SH-SY5Y (cell line): Measurements from ENCODE around the gene SEMA5B.

Experiments used
- GATA2 ChIP-seq: IDR thresholded peaks from 2 replicates; pipeline ENCODE4 v1.6.1; 2011; ENCODE audit warnings: mild to moderate bottlenecking, low read depth, low read length
- GATA3 ChIP-seq: IDR thresholded peaks from 2 replicates; pipeline ENCODE4 v1.6.1; 2011; ENCODE audit warnings: low read depth, mild to moderate bottlenecking, low read length, moderate library complexity

The SEMA5B gene

DNA sequence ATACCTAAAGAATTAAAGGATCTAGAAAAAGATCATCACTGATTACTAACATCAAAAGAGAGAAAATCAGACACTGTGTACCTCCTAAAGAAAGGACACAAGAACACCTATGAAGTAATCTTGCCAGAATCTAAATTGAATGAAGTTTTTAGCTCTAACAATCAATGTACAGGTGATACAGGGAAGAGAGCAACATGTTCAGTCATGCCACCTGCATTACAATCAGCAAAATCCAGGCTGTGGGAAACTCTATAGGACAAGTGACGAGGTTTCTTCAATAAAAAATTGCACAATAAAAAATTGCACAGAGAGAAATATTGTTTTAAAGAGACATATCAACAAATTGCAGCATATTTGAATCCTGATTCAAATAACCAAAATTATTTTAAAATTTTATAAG, 93.3 kb downstream of the SEMA5B start:
- TF ChIP-seq GATA3 (no peak), GATA2 (no peak)

DNA sequence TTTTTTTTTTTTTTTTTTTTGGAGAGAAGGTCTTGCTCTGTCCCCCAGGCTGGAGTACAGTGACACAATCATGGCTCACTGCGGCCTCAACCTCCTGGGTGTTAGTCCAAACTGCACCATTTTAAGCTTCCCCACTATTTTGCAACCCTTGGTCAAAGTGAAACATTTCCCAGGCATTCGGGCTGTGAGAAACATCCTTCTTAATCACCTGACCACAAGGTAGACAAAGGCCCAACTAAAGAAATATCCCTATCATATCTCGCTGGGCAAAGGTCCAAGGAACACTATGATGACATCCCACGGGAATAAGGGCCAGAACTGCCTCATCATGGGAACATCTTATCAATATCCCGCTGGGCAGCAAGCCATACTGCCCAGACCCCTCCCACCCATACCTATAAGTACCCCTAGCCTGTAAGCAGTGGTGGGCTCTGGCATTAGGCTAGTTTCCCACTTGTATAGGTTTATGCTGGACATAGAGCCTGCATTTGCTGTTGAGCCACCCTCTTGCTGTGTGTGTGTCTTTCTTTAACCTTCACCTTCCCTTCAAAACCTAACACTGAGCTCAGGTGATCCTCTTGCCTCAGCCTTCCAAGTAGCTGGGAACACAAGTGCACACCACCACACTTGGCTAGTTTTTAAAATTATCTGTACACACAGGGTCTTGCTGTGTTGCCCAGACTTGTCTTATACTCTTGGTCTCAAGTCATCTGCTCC, 95.2 kb downstream of the SEMA5B start:
- TF ChIP-seq GATA2 (no peak), GATA3 (no peak)

DNA sequence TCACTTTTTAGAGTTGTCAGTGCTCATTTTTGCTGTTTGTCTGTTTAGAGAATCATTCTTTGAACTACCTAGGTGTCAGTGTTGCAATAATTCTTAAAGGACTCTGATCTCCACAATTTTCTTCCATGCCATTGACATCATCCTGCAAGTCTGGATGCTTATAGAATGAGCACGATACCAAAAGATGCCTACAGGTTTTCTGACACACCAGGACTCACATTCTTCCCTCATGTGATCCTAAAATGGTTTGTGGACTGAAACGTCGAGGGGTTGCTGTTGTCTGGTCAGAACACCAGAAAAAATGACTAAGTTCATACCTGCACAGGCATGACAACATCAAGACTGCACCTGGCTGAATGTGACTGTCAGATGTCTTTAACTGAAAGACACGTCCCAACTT, 95.9 kb downstream of the SEMA5B start:
- TF ChIP-seq GATA3 (no peak), GATA2 (no peak)

DNA sequence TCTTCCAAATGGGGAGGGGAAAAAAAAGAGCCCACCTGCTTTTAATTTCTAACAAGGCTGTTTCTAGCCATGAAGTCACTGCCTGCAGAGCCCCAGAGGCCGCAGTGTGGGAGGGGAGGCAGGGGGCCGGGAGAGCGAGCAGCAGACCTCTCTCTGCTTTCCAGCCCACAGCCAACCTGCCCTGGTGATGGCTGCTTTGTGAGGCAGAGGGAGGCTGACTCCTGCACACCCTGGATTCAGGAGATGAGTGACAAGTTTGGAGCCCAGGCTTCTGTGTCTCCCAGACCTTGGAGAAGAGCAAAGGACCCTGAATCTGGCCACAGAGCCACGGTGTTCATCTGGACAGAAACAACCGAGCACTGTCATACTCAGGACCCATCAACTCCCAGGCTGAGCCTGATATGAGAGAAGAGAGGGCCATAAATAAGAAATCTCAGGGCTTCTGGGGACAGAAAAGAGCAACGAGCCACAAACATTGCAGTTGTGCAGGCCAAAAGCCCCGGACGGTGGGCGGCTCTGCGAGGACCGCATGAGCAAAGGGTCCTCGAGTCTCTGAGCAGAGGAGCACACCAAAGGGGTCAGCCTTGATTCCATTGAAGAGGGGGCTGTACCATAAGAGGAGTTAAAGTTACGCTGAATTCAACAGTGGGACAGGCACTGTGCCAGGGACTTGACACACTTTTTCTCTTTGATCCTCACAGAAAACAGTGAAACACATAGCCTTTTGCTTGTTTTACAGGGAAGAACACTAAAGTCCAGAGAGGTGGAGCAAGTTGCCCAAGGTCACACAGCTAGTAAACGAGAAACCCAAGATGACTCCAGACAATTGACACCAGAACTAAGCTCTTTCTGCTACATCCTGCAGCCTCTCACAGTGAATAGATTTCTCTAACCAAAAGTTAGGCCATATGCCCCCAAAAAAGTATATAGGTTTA, 97.2 kb downstream of the SEMA5B start:
- TF ChIP-seq GATA2 (no peak), GATA3 (no peak)

DNA sequence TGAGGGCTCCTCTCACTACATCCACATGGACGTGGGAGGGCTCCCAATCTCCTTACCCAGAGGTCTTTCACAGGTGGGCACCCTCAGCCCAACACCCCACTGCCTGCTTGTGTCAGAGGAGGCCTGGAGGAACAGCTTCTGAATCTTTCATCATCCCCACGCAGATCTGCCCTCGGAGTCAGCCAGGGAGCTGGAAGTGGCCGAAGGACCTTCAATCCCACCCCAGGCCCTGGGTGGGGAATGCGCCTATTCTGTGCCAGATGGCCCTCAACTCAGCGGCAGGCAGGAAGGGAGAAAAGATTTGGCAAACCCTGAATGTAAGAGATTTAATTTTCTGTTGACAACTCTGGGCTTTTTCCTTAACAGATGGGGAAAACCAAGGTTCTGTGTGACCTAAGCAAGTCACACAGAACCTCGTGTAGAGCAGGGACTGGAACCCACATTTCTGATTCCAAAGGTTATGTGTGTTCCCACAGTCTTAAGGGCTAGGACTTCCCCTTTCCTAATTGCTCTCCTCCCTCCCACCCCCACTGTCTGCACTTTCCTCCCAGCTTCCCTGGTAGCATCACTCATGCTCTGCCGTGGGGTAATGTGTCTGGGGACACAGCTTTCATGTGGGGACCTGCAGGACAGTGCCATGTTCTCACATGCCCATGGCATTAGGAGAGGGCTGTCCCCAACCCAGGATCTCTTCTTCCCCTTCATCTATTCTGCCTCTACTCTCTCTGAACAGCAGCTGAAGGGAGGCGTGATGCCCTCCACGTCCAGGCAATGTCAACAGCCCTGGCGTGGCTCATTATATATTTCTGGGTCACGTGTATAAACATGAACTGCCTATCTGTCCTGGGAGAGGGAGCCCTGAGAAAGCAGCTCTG, 98.1 kb downstream of the SEMA5B start:
- TF ChIP-seq GATA2 (no peak), GATA3 (no peak)

DNA sequence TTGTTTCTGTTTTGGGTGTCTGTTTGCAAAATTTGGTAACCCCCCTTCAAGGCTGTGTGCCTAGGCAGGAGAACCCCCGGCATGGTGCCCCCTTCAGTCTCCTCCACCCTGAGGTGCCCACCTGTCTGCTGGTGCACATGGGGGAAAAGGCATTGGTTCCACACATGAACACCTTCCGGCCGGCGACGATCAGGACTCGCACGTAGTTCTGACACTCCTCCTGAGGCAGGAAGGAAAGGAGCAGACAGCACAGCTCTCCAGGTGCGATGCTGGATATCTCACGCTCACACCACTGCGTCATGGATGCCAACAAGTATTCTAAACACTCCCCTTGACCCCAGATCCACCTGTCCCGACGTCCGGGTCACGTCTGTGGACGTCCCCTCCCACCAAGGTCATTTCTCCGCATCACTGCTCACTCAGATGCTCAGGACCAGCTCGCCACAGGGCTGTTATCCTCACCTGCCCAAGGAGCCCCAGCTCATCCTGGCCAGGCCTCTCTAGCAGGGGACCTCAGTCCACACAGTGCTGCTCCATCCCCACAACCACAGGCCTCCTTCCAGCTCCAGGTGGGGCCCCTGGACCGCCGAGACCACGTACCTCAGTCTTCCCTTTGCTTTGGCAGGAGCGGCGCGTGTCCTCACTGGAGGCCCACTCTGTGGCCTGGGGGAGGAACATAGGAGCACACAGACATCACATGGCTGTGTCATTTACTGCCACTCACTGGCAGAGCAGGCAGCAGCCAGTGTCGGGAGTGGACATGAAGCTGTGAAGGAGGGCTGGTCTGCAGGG, 99.0 kb downstream of the SEMA5B start:
- TF ChIP-seq GATA2 (no peak), GATA3 (no peak)

DNA sequence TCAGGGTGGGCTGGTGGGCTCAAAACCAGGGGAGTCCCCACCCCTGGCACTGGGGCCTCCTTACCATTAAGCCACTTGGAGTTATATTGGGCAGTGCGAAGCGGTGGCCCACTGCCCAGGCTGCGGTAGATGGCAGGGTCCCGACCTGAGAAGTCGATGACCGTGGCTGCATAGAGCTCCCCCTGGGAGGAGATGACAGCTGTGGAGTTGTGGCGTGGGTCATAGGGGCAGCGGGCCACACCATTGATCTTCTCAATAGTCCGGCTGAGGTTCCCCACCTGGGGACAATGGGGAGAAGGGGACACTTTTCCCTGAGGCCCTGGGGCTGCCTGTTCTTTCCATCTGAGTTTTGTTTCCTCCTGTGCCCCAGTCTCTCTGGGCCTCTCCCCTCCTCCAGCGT, 99.8 kb downstream of the SEMA5B start:
- TF ChIP-seq GATA3: no peak
- TF ChIP-seq GATA2: no peak

DNA sequence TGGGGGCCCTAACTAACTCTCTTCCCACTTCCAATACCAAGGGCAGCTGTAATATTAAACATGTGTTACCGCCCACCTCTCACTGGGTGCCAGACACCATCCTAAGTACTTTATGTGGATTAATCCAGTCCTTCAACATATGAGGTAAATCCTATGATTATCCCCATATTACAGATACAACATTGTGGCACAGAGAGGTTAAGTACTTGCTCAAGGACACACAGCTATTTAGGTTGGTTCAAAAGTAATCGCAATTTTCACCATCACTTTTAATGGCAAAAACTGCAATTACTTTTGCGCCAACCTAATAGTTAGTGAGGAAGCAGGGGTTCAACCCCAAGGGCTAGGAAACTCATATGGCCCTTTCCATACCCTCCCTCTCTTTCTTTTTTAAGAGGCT, 100.8 kb downstream of the SEMA5B start:
- TF ChIP-seq GATA2 (no peak), GATA3 (no peak)

DNA sequence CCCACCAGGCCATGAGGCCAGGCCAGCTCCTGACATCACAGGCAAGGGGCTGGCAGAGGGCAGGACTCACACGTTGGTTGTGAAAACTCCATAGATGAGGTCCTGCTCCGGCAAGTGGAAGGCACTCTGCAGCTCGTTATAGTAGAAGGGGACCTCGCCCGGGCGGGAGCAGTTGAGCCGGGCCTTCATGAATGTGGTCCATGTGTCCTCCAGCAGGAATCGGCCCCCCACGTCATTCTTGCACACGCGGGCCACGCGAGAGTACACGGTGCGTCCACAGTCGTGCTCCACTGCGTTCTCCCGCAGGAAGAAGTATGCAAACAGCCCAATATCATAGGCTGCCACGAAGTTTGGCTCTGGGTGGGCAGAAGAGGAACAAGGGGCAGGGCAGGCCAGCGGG, 101.2 kb downstream of the SEMA5B start:
- no peak for TF ChIP-seq GATA2
- no peak for TF ChIP-seq GATA3

DNA sequence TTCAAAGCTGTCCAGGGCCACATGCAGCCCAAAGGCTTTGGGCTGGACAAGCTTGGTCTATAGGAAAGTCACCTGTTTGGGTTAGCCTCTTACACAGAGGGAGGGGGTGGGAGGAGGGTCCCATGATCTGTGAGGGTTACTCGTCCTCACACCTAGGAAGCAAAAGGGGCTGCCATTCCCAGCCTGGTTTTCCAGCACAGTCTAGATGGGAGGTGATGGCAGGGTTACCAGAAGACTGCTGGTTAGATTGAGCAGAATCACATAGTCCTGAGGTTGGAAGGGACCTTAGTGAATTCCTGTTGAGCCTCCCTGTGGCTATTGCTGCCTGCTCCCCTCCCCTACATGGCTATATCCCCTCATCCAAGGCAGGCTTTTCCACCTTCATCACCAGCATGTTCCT, 101.8 kb downstream of the SEMA5B start:
- TF ChIP-seq GATA2 (no peak), GATA3 (no peak)

DNA sequence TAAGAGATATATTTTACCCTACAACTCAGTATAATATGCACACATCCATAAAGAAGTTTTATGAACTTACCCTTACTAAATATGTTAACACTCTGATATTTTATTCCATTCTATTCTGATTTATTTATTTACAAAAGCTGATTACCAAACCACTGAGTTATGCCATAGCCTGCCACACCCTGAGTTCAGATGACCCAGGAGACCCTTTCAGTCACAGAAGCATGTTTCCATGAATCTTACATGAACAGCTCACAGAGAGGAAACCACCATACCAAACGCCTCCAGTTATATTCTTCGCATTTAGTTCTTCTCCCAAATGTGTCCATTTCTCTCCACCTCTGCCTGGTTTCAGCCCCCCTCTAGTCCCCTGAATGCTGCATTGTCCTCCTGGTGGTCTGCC, 103.5 kb downstream of the SEMA5B start:
- TF ChIP-seq GATA2 (no peak), GATA3 (no peak)

DNA sequence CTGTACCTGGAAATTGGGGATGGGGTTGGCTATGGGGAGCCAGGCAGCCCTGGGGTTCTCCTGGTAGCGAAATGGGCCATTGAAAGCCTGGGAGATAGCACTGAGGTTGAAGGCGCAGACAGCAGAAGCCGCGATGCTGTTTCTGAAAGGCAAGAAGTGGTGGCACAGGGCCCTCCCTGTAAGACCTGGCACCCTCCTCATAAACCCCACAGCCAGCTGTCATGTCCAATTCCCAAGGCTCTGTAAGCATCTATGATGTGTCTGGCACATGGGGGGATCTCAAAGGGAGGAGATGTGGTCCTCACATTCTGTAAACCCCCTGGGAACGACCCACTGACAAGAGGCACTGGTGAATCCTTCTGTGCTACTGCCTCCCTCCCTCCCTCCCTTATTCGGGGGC, 104.0 kb downstream of the SEMA5B start:
- TF ChIP-seq GATA2 (no peak), GATA3 (no peak)

DNA sequence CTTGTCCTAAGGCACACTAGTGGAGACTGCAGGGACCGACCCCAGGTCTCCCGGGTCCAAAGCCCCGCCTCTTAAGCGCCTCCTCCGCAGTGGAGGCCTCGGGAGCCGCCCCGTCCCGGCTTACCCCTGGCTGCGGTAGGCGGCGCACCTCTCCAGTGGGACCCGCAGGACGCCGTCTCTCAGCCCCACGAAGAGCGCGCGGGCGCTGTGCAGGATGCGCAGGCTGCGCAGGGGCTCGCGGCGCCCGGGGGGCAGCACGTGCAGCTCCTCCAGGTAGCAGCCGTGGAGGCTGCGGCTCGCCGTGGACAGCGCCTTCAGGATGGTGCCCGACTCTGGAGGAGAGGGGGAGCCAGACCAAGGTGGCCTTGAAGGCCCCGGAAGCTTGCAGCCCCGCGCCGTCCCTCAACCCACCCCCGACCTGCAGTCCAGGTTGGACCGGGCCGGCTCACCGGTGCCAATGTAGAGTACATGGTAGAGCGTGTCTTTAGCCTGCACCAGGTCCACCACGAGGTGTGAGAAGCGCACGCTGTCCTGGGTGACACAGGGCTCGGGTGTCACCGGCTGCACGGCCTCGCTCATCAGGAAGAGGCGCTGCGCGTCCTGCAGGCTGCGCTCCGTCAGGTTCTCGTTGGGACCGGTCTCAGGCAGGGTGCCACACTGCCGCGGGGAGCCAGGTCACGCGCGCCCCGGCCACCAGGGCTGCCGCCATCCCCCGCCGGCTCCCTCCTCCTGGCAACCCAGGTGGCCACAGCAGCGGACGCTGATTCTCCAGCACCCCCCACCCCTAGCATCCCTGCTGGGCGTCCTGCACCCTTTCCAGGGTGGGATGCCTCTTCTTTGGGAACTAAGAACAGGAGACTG, 105.5 kb downstream of the SEMA5B start:
- TF ChIP-seq GATA2 (no peak), GATA3 (no peak)
